A673 (cell line): ENCODE measurements around the gene COL20A1. TPM values are rescaled to one million over a fixed set of nuclear protein-coding genes. Genes with fewer than 3 reads are reported as not detected.
"Not testable (repeated sequence)": the region's sequence is repeated elsewhere in the genome, so short reads cannot be mapped to it uniquely, and the experiment has no call there.

Source experiments
- BruUV-seq: library from RNA; stranded (reverse); fragments of 400-500 nt; replicated peaks from 2 replicates; lab custom pipeline; 2021; lab: Mats Ljungman, UMichigan
- CTCF ChIA-PET: fragments of 300-600 bp; sonication (Branson Sonifier 250); formaldehyde crosslinking; loops from one replicate; lab custom pipeline; 2022; ENCODE audit warnings: antibody characterized with exemption; lab: Charles Lee
- POLR2A ChIA-PET: fragments of 300-600 bp; sonication (Branson Sonifier 250); formaldehyde crosslinking; loops from one replicate; lab custom pipeline; 2022; ENCODE audit warnings: antibody characterized with exemption; ENCODE audit not compliant: low non-redundant PET; lab: Charles Lee
- DNase-seq: peaks from one replicate; pipeline ENCODE4 v3.0.0-alpha.2; 2015; ENCODE audit warnings: low spot score
- H3K27ac ChIP-seq: fragments of 200-600 bp; sonication (generic); 2 replicates; pipeline ENCODE4 v1.5.1; 2016; ENCODE audit warnings: mixed run types, low read depth, mild to moderate bottlenecking, mixed read lengths, antibody characterized with exemption, low read length; ENCODE audit not compliant: poor library complexity, severe bottlenecking
- H3K27me3 ChIP-seq: fragments of 200-600 bp; sonication (generic); replicated peaks from 2 replicates; pipeline ENCODE4 v1.6.1; 2017; ENCODE audit warnings: mixed run types, low read depth, mild to moderate bottlenecking, mixed read lengths, antibody characterized with exemption, low read length; ENCODE audit not compliant: insufficient read depth, poor library complexity
- H3K36me3 ChIP-seq: fragments of 200-600 bp; sonication (generic); 2 replicates; pipeline ENCODE4 v1.6.1; 2016; ENCODE audit warnings: mixed run types, mild to moderate bottlenecking, mixed read lengths, antibody characterized with exemption, low read length; ENCODE audit not compliant: insufficient read depth, poor library complexity, severe bottlenecking
- H3K4me1 ChIP-seq: fragments of 200-600 bp; sonication (generic); 2 replicates; pipeline ENCODE4 v1.6.1; 2017; ENCODE audit warnings: mixed run types, mild to moderate bottlenecking, mixed read lengths, antibody characterized with exemption, low read length; ENCODE audit not compliant: insufficient read depth, poor library complexity, severe bottlenecking
- H3K4me3 ChIP-seq: fragments of 200-600 bp; sonication (generic); 2 replicates; pipeline ENCODE4 v1.5.1; 2016; ENCODE audit warnings: low read depth, mixed run types, mild to moderate bottlenecking, mixed read lengths, low read length; ENCODE audit not compliant: poor library complexity, severe bottlenecking
- H3K9me3 ChIP-seq: fragments of 200-600 bp; sonication (generic); 2 replicates; pipeline ENCODE4 v1.6.1; 2016; ENCODE audit warnings: mixed run types, low read depth, mild to moderate bottlenecking, mixed read lengths, antibody characterized with exemption, low read length; ENCODE audit not compliant: poor library complexity, severe bottlenecking
- CTCF ChIP-seq: fragments of 300-800, 200-600 bp; sonication (generic); conservative IDR thresholded peaks from 2 replicates; pipeline ENCODE4 v1.5.1; 2017; ENCODE audit warnings: low read depth, mild to moderate bottlenecking, antibody characterized with exemption, low read length, moderate library complexity, mixed read lengths
- EZH2 ChIP-seq: fragments of 200-600 bp; sonication (generic); IDR thresholded peaks from 2 replicates; pipeline ENCODE4 v1.6.1; 2017; ENCODE audit warnings: borderline replicate concordance, low read depth, mild to moderate bottlenecking, mixed read lengths, antibody characterized with exemption, low read length; ENCODE audit not compliant: poor library complexity, severe bottlenecking
- intact Hi-C: fragments of 100-400 bp; cut with micrococcal nuclease; formaldehyde crosslinking; loops from one replicate; pipeline ENCODE4 v1.10.0; 2022; ENCODE audit not compliant: unreplicated experiment
- total RNA-seq: library from RNA; stranded (reverse); gene quantifications from 2 replicates; pipeline ENCODE4 v1.2.3, GENCODE V29; 2021

The COL20A1 gene
- total RNA-seq, 1 experiment from 2014 or later = not detected

- Histone ChIP-seq H3K9me3 (no peaks in the 10 kb centered on the region), H3K4me1 (no peaks in the 10 kb centered on the region), H3K4me3 (no peak overlapping the region), H3K27me3 (peaks cover 41% of the 10 kb centered on the region), H3K27ac (no peak overlapping the region), H3K36me3 (no peaks in the 10 kb centered on the region)
- CTCF ChIA-PET = no interaction called here
- intact Hi-C loops = no loop called here
- POLR2A ChIA-PET = no interaction called here
- TF ChIP-seq EZH2 (no peak), CTCF (no peak)
- DNase-seq = no peak
- BruUV-seq = no TSS peak
Measured at GRCh38 chr20:63249891-63250290, 43.1 kb upstream of the COL20A1 start.

- H3K36me3 ChIP-seq, H3K4me3 ChIP-seq, H3K9me3 ChIP-seq, DNase-seq, H3K4me1 ChIP-seq, POLR2A ChIA-PET, CTCF ChIA-PET, H3K27ac ChIP-seq, BruUV-seq, intact Hi-C loops: not testable (repeated sequence)
- H3K27me3 ChIP-seq = peaks cover 55% of the 10 kb centered on the region
Measured at GRCh38 chr20:63251350-63251749, 41.6 kb upstream of the COL20A1 start.

GRCh38 chr20:63252284-63252711 lies 40.7 kb upstream of the COL20A1 start:
- CTCF ChIA-PET = no interaction called here
- Histone ChIP-seq H3K4me1 (no peaks in the 10 kb centered on the region), H3K27me3 (peaks cover 58% of the 10 kb centered on the region), H3K36me3 (no peaks in the 10 kb centered on the region), H3K27ac (no peak overlapping the region), H3K9me3 (no peaks in the 10 kb centered on the region), H3K4me3 (no peak overlapping the region)
- POLR2A ChIA-PET = no interaction called here
- no TSS peak for BruUV-seq
- no peak for DNase-seq
- intact Hi-C loops = no loop called here
- TF ChIP-seq CTCF = no peak
- no peak for TF ChIP-seq EZH2

GRCh38 chr20:63253065-63253437 lies 39.9 kb upstream of the COL20A1 start:
- TF ChIP-seq EZH2 (peak; percentile 85), CTCF (no peak)
- Histone ChIP-seq H3K27me3 (peaks cover 58% of the 10 kb centered on the region), H3K27ac (no peak overlapping the region), H3K4me3 (no peak overlapping the region), H3K4me1 (no peaks in the 10 kb centered on the region), H3K36me3 (no peaks in the 10 kb centered on the region), H3K9me3 (no peaks in the 10 kb centered on the region)
- BruUV-seq = no TSS peak
- ChIA-PET CTCF (no interaction called here), POLR2A (no interaction called here)
- no peak for DNase-seq
- intact Hi-C loops = no loop called here
